Endodermal cell (in vitro differentiated cells): Measurements from ENCODE around the gene GLIS1. TPM values are rescaled to one million over a fixed set of nuclear protein-coding genes. Genes with fewer than 3 reads are reported as not detected.

Experiments
- DNase-seq: peaks from one replicate; pipeline ENCODE4 v3.0.0-alpha.2; 2017
- H3K27ac ChIP-seq: 2 replicates; pipeline ENCODE4 v1.5.1; 2013; ENCODE audit warnings: mild to moderate bottlenecking, low read depth, low read length, moderate library complexity
- H3K27me3 ChIP-seq: 2 replicates; pipeline ENCODE4 v1.6.1; 2013; ENCODE audit warnings: mild to moderate bottlenecking, low read length, moderate library complexity; ENCODE audit not compliant: insufficient read depth, control insufficient read depth, poor library complexity, severe bottlenecking
- H3K36me3 ChIP-seq: 2 replicates; pipeline ENCODE4 v1.7.0; 2013; ENCODE audit warnings: mild to moderate bottlenecking, low read length, moderate library complexity; ENCODE audit not compliant: control insufficient read depth, insufficient read depth
- H3K4me1 ChIP-seq: one replicate; pipeline ENCODE4 v1.7.0; 2013; ENCODE audit warnings: low read length; ENCODE audit not compliant: control insufficient read depth, insufficient read depth
- H3K4me3 ChIP-seq: 2 replicates; pipeline ENCODE4 v1.5.1; 2013; ENCODE audit warnings: mild to moderate bottlenecking, low read length, moderate library complexity
- H3K9ac ChIP-seq: 2 replicates; pipeline ENCODE4 v1.6.1; 2013; ENCODE audit warnings: mild to moderate bottlenecking, low read length, moderate library complexity; ENCODE audit not compliant: poor library complexity, severe bottlenecking; ENCODE audit errors: extremely low read depth
- H3K9me3 ChIP-seq: 2 replicates; pipeline ENCODE4 v1.6.1; 2013; ENCODE audit warnings: mild to moderate bottlenecking, low read length, moderate library complexity; ENCODE audit not compliant: control insufficient read depth
- H3K27ac Mint-ChIP-seq: 2 replicates; pipeline ENCODE4 v1.8.0; 2020; ENCODE audit warnings: mixed read lengths
- H3K27me3 Mint-ChIP-seq: 2 replicates; pipeline ENCODE4 v1.8.0; 2021; ENCODE audit warnings: mild to moderate bottlenecking, mixed read lengths; ENCODE audit not compliant: insufficient read depth
- H3K36me3 Mint-ChIP-seq: 2 replicates; pipeline ENCODE4 v1.8.0; 2020; ENCODE audit warnings: low read depth, mixed read lengths
- H3K4me1 Mint-ChIP-seq: 2 replicates; pipeline ENCODE4 v1.8.0; 2020; ENCODE audit warnings: mixed read lengths
- H3K4me3 Mint-ChIP-seq: 2 replicates; pipeline ENCODE4 v1.8.0; 2020; ENCODE audit warnings: mild to moderate bottlenecking, moderate library complexity, mixed read lengths
- H3K9me3 Mint-ChIP-seq: 2 replicates; pipeline ENCODE4 v1.8.0; 2020; ENCODE audit warnings: mild to moderate bottlenecking, mixed read lengths
- WGBS, 2 experiments: methylation state at CpG; one replicate each; pipeline versions ENCODE4 v1.1.5 to v1.1.7; 2013; ENCODE audit warnings: missing lambda C conversion rate in 2 of 2, mixed read lengths in 1 of 2; ENCODE audit not compliant: insufficient coverage in 1 of 2, insufficient read length in 1 of 2; 5-methylcytosine and 5-hydroxymethylcytosine counted together
- total RNA-seq, 2 donors: library from RNA; stranded (reverse); fragmentation: NEBNext Ultra II Directional in 1 of 2; extraction: Animal tissue kit (Norgen Biotek cat#: 25700) in 1 of 2; gene quantifications; 2 replicates in 1 of 2; 3 replicates in 1 of 2; pipeline ENCODE4 v1.2.1, GENCODE V29; 2021
- TF ChIP-seq, protein P1 (sequence below): fragments of 200-600 bp; sonication (generic); conservative IDR thresholded peaks from 2 replicates; pipeline ENCODE4 v1.5.0; 2021; ENCODE audit warnings: antibody characterized with exemption, mild to moderate bottlenecking

GLIS1 gene
- total RNA-seq, 2 donors from 2014 or later, result 2.1 to 3.9 TPM

DNA sequence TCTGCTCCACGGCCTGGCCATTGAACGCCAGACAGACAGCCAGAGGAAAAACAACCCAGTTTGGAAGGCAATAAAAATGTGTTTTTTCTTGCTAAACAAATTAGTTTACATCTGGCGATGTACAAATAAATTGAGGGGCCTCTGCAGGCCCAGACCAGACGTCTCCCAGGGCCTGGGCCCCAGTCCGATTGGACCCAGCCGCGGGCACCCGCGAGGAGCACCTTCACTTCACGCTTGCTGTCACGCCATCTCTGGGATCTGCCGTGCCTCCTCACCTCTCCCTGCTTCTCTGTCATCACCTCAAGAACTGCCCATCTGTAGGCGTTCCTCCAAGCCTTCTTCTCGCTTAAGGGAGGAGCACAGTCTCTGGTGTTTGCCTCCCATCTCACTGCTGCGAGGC is 61.5 kb downstream of the GLIS1 start:
- 92 to 93% methylated on average over 14 to 15 of the region's 15 CpGs for WGBS, 2 experiments
- H3K4me3 Mint-ChIP-seq, result no peak overlapping the region

DNA sequence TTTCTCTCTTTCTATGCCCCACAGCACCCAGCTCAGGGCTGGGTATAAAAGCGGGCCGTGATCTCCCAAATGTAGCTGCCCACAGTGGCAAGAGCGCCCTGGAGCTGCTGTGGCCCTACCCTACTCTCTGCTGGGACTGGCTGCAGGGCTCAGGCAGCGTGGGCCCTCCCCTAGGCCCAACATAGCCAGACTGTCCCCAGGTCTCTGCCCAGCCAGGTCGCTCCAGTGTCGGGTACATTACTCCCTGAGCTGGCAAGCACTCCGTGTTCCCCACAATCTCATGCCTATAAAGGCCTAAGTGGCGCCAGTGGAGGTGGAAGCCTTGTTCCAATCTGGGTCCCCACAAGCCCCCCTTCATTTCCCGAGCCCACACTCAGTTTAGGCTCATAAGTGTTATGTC is 66.2 kb downstream of the GLIS1 start:
- Mint-ChIP-seq H3K4me3 (no peak overlapping the region), H3K4me1 (peaks cover 6% of the 10 kb centered on the region), H3K36me3 (no peaks in the 10 kb centered on the region), H3K27ac (no peak overlapping the region), H3K9me3 (no peaks in the 10 kb centered on the region), H3K27me3 (no peaks in the 10 kb centered on the region)
- 88 to 91% methylated on average over 9 of the region's 9 CpGs for WGBS, 2 experiments
- H3K9me3 ChIP-seq, result no peaks in the 10 kb centered on the region
- H3K27ac ChIP-seq, result no peak overlapping the region
- H3K4me1 ChIP-seq, result no peaks in the 10 kb centered on the region
- H3K9ac ChIP-seq, result no peak overlapping the region
- TF ChIP-seq, protein P1, sequence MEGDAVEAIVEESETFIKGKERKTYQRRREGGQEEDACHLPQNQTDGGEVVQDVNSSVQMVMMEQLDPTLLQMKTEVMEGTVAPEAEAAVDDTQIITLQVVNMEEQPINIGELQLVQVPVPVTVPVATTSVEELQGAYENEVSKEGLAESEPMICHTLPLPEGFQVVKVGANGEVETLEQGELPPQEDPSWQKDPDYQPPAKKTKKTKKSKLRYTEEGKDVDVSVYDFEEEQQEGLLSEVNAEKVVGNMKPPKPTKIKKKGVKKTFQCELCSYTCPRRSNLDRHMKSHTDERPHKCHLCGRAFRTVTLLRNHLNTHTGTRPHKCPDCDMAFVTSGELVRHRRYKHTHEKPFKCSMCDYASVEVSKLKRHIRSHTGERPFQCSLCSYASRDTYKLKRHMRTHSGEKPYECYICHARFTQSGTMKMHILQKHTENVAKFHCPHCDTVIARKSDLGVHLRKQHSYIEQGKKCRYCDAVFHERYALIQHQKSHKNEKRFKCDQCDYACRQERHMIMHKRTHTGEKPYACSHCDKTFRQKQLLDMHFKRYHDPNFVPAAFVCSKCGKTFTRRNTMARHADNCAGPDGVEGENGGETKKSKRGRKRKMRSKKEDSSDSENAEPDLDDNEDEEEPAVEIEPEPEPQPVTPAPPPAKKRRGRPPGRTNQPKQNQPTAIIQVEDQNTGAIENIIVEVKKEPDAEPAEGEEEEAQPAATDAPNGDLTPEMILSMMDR, result no peak
- H3K27me3 ChIP-seq, result no peaks in the 10 kb centered on the region
- DNase-seq, result no peak
- no peak overlapping the region for H3K4me3 ChIP-seq
- H3K36me3 ChIP-seq, result no peaks in the 10 kb centered on the region

More for the DNA sequence above, 61.5 kb downstream of the GLIS1 start:
- Histone ChIP-seq H3K9ac (no peak overlapping the region), H3K4me3 (no peak overlapping the region), H3K27ac (no peak overlapping the region), H3K27me3 (peaks cover 10% of the 10 kb centered on the region), H3K4me1 (no peaks in the 10 kb centered on the region), H3K9me3 (no peaks in the 10 kb centered on the region), H3K36me3 (no peaks in the 10 kb centered on the region)
- peaks cover 7% of the 10 kb centered on the region for H3K27me3 Mint-ChIP-seq
- H3K4me1 Mint-ChIP-seq, result peaks cover 3% of the 10 kb centered on the region
- H3K9me3 Mint-ChIP-seq, result no peaks in the 10 kb centered on the region
- TF ChIP-seq, protein P1, result no peak
- no peaks in the 10 kb centered on the region for H3K36me3 Mint-ChIP-seq
- DNase-seq, result no peak
- no peak overlapping the region for H3K27ac Mint-ChIP-seq

DNA sequence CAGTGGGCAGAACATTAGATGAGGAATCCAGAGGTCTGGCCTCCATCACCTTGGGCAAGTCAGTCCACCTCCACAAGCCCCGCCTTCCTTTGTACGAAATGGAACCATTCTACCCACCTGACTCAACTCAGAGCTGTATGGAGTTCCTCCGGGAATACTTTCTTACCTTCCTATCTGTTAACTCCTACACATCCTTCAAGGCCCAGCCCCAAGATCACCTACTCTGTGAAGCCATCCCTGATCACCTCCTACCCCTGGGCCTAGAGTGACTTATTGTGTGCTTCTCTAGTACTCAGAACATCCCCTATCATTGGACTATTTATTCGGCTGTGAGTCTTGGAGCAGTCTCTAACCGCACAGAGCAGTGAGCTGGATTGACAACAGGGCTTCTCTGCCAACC is 66.7 kb downstream of the GLIS1 start:
- no peak overlapping the region for H3K4me3 ChIP-seq
- H3K4me1 ChIP-seq, result no peaks in the 10 kb centered on the region
- H3K36me3 Mint-ChIP-seq, result no peaks in the 10 kb centered on the region
- no peaks in the 10 kb centered on the region for H3K27me3 ChIP-seq
- H3K4me1 Mint-ChIP-seq, result peaks cover 6% of the 10 kb centered on the region
- H3K27ac ChIP-seq, result no peak overlapping the region
- no peak overlapping the region for H3K9ac ChIP-seq
- H3K36me3 ChIP-seq, result no peaks in the 10 kb centered on the region
- H3K9me3 ChIP-seq, result no peaks in the 10 kb centered on the region
- 93 to 94% methylated on average over 5 of the region's 5 CpGs for WGBS, 2 experiments
- no peaks in the 10 kb centered on the region for H3K9me3 Mint-ChIP-seq
- H3K27ac Mint-ChIP-seq, result no peak overlapping the region
- DNase-seq, result no peak
- no peak overlapping the region for H3K4me3 Mint-ChIP-seq
- TF ChIP-seq, protein P1, result no peak
- peaks cover under 1% of the 10 kb centered on the region for H3K27me3 Mint-ChIP-seq
